ENCODE data around the gene LUC7L3.
A peak's percentile ranks its signal among the peaks of the same experiment; 100 is the strongest.
"Not testable (repeated sequence)": the region's sequence is repeated elsewhere in the genome, so short reads cannot be mapped to it uniquely, and the experiment has no call there.

Gene LUC7L3

DNA sequence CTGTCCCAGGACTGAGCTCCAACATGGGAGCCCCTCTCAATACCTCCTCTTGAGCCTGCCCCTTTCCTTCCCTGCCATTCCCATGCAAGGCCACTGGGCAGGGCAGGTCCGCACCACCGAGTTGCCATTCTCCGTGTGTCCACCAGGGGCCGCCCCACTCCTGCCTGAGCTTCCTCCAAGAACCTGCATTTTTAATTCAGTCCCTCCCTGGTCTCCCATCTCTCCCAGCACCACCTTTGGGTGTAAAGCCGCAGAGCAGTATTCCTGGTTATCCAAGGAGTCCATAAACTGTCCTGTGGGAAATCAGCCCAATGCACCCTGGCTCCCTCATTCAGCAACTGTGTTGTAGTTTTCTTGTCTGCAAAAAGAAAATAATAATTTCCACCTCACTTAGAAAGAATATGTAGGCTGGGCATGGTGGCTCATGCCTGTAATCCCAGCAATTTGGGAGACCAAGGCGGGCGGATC lies 63.8 kb downstream of the LUC7L3 start:
- DNase-seq (ENCODE audit: low read depth in 2 of 2), result peak; percentile 47

DNA sequence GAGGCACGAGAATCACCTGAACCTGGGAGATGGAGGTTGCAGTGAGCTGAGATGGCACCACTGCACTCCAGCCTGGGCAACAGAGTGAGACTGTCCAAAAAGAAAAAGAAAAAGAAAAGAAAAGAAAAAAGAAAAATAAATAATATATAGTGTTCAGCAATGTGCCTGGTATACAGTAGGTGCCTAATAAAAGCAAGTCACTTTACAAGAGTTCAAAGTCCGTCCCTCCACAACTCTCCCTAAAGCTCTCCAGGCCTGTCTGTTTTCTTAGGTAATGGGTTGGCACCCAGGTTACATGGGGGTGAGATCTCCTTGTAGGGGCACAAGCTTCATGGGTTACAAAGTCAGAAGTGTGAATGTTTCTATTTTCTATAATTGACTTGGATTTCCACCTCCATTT lies 64.5 kb downstream of the LUC7L3 start:
- DNase-seq (ENCODE audit: low read depth in 2 of 2), result no peak

DNA sequence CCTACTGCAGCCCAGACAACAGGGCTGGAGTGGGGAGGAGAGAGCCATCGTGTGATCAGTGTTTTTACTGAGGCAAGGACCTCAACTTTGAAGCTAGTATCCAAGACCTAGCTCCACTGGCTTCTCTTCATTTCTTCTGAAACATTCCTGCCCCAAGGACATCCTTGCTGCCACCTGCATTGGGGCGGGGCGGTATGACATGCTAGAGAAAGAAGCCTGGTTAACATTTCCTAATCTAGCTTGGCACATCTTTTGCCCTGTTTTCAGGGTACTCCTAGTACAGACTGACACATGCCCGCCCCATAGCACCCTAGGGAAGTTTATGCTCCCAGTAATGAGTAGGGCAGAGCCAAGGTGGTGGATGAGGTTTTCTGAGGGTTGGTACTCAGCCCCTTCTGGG lies 65.7 kb downstream of the LUC7L3 start:
- no peak for DNase-seq (ENCODE audit: low read depth in 2 of 2)

DNA sequence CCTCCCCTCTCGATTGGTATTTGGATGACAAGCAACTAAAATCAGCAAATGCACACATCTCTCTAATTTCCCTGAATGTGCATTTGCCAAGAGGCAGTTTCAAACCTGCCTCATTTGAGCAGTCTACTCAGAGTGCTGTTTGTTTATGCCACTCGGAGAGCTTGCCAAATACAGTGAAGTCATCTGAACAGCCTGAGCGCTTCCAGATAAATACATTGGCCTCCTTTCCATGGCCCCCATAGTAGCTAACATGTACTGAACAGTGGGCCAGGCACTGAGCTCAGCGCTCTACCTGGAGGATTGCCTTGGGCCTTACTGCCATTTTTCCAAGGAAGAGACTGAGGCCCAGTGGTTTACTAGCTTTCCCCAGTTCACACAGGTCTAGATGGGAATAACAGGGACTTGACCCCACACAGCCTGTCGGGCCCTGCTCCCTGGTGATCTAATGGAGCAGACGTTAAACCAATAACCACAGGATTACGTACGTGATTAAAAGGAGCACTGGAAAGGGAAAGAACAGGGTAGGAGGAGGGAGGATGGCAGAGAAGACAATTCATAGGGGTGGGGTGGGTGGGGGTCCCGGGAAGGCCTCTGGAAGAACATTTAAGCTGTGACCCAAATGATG lies 66.7 kb downstream of the LUC7L3 start:
- no peak for DNase-seq (ENCODE audit: low read depth in 2 of 2)

DNA sequence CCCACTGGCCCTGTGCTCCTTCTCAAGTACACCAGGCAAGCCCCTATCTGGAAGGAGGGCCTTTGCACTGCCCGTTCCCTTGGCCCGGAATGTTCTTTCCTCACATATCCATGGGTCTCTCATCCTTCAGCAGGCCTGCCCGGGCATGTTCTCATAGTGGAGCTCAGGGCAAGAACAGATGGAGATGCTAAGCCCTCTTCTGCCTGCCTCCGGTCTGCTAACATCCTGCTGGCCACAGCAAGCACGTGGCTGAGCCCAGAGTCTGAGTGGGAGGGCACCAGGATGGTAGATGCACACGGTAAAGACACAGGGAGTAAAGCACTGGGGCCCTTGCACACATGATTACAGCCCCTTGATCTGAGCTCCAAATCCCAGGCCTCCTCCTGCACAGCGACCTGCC lies 67.7 kb downstream of the LUC7L3 start:
- DNase-seq (ENCODE audit: low read depth in 2 of 2), result no peak

DNA sequence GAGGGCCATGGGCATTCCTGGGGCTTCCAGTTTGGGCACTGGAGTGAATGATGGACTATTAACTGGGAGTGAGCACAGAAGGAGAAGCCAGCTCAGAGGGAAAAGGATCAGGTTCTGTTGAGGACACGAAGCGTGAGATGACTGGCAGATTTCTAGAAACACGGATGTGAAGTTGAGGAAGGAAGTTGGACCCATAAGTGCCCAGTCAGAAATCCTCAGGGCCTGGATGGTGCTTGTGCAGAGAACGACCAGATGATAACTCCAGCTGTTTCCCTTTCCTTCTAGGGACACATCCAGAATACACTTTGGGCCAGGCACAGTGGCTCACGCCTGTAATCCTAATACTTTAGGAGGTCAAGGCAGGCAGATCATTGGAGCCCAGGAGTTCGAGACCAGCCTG lies 71.2 kb downstream of the LUC7L3 start:
- DNase-seq (ENCODE audit: low read depth in 2 of 2), result no peak

DNA sequence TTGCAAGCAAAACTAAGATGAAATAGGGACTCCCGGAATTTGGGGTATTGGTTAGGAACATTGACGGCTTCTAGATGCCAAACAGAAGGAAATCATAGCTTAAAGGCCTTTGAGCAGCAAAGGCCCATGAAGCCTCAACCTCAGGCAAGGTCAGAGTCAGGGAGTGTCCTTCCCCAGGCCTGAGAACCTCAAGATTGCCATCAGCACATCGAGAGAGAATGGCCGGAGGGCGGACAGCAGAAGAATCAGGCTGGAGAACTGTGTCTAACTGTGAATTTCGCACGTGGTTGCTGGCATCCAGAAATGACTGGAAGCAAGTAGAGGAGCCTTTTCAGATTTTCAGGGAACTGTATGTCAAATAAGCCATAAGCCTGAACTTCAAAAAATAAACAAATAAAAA lies 72.7 kb downstream of the LUC7L3 start:
- no peak for DNase-seq (ENCODE audit: low read depth in 2 of 2)

DNA sequence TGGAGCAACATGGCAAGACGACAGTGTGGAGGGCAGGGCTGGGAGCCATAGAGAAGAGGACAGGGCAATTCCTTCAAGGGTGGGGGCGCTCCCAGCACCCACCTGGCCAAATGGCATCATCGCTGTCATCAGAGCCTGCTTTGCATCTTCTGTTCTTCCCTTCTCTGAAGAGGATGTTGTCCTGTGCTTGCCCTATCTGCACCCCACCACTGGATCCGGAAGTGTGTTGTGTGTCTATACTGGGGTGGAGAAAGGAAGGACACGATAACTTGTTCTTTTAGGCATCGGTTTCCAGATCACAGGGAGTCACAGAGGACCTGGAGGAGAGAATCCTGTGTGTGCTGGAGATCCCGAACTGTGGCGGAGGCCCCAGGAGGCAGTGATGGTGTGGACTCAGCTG lies 73.6 kb downstream of the LUC7L3 start:
- no peak for DNase-seq (ENCODE audit: low read depth in 2 of 2)

DNA sequence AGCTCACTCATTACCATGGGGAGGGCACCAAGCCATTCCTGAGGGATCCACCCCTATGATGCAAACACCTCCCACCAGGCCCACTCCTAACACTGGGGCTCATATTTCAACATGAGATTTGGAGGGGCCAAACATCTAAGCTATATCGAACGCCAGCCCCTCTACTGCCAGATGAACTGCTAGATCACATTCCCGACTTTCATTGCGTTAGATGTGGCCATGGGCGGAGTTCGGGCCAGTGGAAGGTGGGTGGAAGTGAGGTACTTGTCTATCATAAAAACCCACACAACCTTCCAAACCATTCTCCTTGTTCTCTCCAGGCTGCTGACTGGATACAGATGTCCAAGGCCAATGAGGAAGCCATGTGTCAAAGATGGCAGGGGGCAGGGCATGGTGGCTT lies 75.0 kb downstream of the LUC7L3 start:
- no peak for DNase-seq (ENCODE audit: low read depth in 2 of 2)

DNA sequence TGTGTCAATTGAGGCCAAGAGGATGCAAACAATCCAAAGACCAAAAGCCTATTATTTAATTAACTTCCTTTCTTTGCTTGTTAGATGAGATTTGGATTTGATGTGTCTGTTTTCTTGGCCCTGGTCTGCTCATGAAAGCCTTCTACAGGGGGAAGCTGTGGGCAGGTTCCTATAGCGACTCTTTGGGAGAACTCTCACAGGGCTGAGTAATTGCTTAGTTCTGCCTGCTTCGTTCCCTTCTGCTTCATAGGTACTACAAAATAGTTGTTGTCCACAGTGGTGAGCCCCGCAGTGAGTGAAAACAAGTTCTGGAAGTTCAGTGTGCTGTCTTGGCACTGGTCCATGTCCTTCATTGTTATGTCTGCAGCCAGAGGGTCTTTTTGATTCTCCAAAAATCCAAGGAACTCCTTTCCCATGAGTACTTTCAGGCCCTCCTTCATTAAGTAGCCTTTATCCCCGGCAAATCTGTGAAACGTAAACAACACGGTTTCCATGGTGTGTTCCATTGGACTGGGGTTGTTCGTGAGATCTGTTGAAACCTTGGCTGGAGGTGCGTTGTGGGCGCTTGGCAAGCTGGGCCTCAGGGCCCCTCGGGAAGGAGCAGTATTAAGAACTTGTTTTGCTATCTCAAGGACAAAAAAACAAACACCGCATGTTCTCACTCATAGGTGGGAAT lies 77.9 kb downstream of the LUC7L3 start:
- DNase-seq (ENCODE audit: low read depth in 2 of 2), result no peak

DNA sequence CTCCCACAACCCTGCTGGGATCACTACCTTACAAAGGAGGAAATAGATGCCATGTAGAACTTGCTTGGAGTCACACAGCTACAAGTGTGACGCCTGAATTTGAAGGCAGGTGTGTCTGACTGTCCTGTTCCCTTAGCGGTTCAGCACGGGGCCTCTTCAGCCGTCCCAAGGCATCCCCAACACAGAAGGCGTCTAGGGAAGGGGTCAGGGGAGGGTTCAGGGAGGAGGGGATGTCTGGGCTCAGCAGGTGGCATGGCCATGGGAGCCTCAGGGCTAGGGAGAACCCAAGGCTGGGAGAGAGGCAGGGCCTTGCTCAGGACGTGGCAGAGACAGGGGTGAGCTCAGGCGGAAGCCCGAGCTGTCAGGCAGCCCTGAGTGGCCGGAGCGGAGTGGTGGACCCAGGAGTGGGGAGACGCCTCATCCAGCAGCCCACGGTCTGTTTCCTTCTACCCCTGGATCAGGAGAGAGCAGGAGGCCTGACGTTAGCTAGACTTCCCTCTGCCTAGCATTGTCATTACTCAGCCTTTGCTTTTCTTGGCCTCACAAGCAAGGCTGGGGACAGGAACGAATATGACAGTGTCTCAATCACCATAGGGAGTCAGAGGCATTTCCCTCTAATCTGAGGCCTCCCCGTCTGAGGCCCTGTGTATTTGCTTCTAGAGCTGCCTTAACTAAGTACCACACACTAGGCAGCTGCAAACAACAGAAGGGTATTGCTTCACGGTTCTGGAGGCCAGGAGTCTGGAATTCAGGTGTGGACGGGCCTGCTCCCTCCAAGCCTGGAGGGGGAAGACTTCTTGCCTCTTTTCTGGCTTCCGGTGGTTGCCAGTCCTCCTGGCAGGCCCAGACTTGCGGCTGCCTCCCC lies 79.3 kb downstream of the LUC7L3 start:
- DNase-seq (ENCODE audit: low read depth in 2 of 2), result no peak

DNA sequence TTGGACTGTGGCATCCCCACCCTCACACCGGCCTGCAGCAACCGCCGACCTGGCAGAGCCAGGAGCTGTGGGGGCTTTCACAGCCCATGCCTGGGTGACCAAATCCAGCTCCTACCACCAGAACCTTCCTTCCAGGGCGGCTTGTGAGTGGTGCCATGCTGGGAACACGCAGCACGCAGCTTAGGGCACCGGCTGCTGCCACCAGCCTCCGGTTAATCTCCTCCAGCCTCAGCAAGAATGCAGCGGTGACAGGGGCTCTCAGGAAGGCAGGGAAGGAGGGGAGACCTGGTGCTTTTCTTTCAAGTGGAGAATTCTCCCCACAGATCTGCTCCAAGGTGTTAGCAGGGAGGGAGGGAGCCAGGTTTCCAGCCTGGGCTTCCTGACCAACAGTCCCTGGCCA lies 80.2 kb downstream of the LUC7L3 start:
- DNase-seq (ENCODE audit: low read depth in 2 of 2), result no peak

DNA sequence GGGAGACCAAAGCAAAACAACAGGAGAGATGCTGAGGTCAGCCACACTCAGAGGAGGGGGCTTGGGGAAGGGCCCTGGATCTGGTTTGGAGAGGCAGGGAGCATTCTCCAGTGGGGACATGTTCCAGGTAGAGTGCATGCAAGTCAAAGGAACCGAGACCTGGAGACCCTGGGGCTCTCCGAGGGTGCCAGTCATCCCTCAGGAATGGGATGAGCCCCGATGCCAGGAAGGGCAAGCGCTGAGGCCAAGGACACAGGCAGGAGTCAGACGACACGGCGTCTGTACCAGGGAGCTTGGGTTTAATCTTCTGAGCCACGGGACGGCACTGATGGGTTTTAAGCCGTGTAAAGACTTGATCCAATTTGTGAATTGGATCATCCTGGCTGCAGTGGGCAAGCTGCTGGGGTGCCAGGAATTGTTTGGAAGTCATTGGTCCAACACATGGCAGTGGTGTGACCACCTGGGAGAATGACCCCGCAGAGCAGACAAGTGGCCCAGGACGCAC lies 80.8 kb downstream of the LUC7L3 start:
- DNase-seq (ENCODE audit: low read depth in 2 of 2), result no peak

DNA sequence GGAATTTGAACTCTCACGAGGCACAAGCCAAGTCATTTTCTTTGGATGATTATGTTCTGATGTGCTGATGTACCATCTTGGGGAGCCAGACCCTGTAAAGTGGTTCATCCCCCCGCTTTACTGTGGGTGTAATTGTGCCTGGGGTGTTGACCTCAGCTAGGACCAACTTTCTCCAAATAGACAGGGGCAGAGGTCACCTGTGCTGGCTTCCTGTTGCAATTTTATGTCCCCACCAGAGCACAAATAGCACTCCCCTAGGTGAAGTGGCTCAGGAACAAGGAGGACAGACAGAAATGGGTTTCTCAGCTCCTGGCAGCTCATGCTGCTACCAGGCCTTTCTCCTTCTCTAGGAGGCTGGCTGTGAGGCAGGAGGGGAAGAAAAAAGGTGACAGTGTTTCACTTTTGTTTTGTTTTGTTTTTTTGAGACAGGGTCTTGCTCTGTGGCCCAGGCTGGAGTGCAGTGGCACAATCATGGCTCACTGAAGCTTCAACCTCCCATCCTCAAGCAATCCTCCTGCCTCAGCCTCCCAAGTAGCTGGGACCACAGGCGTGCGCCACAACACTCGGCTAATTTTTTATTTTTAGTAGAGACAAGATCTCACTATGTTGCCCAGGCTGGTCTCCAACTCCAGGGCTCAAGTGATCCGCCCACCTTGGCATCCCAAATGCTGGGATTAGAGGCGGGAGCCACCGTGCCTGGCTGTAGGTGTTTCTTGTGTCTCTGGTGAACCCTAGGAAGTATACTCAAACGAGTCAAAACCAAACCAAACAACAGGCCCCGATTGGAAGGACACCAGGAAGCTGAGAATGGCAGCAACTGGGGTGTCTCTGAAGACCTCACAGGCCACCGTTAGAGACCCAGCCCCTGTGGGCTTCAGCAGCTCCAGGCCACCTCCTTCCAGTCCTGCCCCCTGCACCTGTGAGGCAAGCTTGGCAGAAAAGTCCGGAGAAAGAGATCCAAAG lies 83.5 kb downstream of the LUC7L3 start:
- DNase-seq (ENCODE audit: low read depth in 2 of 2), result no peak

DNA sequence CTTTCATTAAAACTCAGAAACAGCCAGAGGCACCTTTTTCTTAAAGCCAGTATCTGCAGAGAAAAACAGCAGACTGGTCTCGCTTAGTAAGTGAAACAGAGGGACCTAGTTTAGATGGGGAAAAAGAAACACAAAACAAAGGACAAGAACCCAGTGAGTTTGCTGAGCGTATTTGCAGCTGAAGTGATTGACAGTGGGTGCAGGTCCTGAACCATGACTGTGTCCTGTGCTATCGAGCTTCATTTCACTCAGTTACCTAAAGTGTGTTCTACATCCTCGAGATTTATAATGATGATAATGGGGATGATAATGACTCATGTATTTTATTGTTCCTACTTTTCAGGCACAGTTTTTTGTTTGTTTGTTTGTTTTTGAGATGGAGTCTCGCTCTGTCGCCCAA lies 84.3 kb downstream of the LUC7L3 start:
- no peak for DNase-seq (ENCODE audit: low read depth in 2 of 2)

DNA sequence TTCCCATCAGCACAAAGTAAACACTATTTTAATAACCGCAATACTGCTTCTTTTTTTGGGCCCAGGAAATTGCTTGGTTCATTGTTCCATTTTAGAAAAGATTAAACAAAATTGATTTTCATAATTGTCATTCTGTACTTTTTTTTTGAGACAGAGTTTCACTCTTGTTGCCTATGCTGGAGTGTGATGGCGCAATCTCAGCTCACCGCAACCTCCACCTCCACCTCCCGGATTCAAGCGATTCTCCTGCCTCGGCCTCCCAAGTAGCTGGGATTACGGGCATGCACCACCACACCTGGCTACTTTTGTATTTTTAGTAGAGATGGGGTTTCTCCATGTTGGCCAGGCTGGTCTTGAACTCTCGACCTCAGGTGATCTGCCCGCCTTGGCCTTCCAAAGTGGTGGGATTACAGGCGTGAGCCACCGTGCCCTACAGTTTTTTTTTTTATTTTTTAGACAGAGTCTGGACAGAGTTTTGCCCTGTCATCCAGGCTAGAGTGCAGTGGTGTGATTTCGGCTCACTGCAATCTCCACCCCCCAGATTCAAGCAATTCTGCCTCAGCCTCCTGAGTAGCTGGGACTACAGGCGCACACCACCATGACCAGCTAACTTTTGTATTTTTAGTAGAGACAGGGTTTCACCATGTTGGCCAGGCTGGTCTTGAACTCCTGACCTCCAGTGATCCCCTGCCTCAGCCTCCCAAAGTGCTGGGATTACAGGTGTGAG lies 85.5 kb downstream of the LUC7L3 start:
- not testable (repeated sequence) for DNase-seq (ENCODE audit: low read depth in 2 of 2)

DNA sequence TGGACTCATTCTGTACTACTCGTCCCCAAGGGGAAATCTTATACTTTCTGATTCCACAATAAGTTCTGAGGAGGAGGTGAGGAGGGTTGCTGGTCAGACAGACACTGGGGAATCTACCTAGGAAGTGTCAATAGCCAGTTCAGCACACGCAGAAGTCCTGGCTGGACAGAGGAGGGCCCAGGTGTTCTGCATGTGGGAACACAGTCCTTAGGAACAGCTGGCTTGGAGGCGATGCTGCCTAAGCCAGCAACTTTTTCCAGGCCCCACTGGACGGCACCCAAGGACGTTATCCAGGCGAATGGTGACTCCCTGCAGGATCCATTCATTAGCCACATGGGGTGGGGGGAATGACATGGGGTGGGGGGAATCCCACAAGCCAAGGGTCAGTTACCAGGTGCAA lies 86.1 kb downstream of the LUC7L3 start:
- DNase-seq (ENCODE audit: low read depth in 2 of 2), result no peak

All from stimulated activated CD8-positive, alpha-beta memory T cell treated with anti-CD3 and anti-CD28 coated beads, Interleukin-15, amount 100 ng/mL, for 4 hours (primary cell).